ENCODE data around the gene DCLK3.

DNA sequence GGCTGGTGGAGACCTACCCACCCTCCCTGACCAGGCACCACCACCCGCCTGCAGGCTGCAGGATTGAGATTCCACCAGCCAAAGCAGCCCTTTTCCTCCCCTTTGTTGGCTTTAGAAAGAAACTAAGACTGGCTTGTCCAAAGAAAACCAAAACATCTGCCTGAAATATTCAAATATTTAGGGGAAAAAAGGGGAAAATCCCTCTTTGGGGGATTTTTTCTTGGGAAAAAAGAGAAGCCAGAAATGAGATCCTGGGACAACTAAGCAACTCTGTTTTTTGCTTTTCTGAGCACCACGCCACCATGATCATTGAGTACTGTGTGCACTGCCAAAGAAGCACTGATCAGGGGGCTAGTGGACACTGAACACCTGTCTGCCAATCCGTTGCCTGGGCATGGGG lies 2.6 kb downstream of the DCLK3 start:
- TF ChIP-seq, protein P1, sequence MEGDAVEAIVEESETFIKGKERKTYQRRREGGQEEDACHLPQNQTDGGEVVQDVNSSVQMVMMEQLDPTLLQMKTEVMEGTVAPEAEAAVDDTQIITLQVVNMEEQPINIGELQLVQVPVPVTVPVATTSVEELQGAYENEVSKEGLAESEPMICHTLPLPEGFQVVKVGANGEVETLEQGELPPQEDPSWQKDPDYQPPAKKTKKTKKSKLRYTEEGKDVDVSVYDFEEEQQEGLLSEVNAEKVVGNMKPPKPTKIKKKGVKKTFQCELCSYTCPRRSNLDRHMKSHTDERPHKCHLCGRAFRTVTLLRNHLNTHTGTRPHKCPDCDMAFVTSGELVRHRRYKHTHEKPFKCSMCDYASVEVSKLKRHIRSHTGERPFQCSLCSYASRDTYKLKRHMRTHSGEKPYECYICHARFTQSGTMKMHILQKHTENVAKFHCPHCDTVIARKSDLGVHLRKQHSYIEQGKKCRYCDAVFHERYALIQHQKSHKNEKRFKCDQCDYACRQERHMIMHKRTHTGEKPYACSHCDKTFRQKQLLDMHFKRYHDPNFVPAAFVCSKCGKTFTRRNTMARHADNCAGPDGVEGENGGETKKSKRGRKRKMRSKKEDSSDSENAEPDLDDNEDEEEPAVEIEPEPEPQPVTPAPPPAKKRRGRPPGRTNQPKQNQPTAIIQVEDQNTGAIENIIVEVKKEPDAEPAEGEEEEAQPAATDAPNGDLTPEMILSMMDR (IDR thresholded peaks at IDR 0.05 in 8 of 11, conservative IDR thresholded peaks at IDR 0.05 in 3 of 11) = no peak
- no peak for TF ChIP-seq POLR2A (IDR thresholded peaks at IDR 0.05)

Measured in spleen (tissue), 7 donors.